Choroid plexus epithelial cell (primary cell): ENCODE results near the gene STIP1.

ENCODE experiments used
- DNase-seq: peaks from one replicate; pipeline ENCODE4 v3.0.0-alpha.2; 2010; ENCODE audit warnings: low read depth
- H3K4me3 ChIP-seq: 2 replicates; pipeline ENCODE4 v1.5.1; 2011; ENCODE audit warnings: low read depth, mild to moderate bottlenecking, control low read depth, low read length, moderate library complexity
- CTCF ChIP-seq: conservative IDR thresholded peaks from 2 replicates; pipeline ENCODE4 v1.5.1; 2011; ENCODE audit warnings: low read depth, mild to moderate bottlenecking, control low read depth, inconsistent platforms, low read length, moderate library complexity

STIP1 gene

GRCh38 chr11:64248578-64248977 lies 62.6 kb downstream of the STIP1 start:
- TF ChIP-seq CTCF = no peak
- no peak overlapping the region for H3K4me3 ChIP-seq
- no peak for DNase-seq

GRCh38 chr11:64249038-64249437 lies 63.1 kb downstream of the STIP1 start:
- H3K4me3 ChIP-seq = no peak overlapping the region
- TF ChIP-seq CTCF = no peak
- no peak for DNase-seq

GRCh38 chr11:64249563-64250414 lies 63.8 kb downstream of the STIP1 start:
- H3K4me3 ChIP-seq = no peak overlapping the region
- DNase-seq = no peak
- TF ChIP-seq CTCF = no peak

GRCh38 chr11:64250415-64251015 lies 64.5 kb downstream of the STIP1 start:
- peak overlapping the region; percentile 63 for H3K4me3 ChIP-seq
- no peak for TF ChIP-seq CTCF
- DNase-seq = no peak

GRCh38 chr11:64251016-64251752 lies 65.2 kb downstream of the STIP1 start, which contains the start of gene PLCB3:
Gene PLCB3 (plus strand): TSS chr11:64251530. CDS start chr11:64251650, 120 bp downstream.
- TF ChIP-seq CTCF = peak; percentile 45
- H3K4me3 ChIP-seq = peak within 1 kb of the TSS; percentile 63
- DNase-seq = no peak

- no peak for DNase-seq
- H3K4me3 ChIP-seq = peak overlapping the region; percentile 63
- no peak for TF ChIP-seq CTCF
These were observed 65.7 kb downstream of the STIP1 start for GRCh38 chr11:64251753-64252002.
